Kasumi-1 (cell line): Measurements from ENCODE around the gene MMD2.

Experiments
- DNase-seq, 2 experiments: peaks; one replicate each; lab custom pipeline; 2025; lab: John Stamatoyannopoulos, UW

MMD2 gene

DNA sequence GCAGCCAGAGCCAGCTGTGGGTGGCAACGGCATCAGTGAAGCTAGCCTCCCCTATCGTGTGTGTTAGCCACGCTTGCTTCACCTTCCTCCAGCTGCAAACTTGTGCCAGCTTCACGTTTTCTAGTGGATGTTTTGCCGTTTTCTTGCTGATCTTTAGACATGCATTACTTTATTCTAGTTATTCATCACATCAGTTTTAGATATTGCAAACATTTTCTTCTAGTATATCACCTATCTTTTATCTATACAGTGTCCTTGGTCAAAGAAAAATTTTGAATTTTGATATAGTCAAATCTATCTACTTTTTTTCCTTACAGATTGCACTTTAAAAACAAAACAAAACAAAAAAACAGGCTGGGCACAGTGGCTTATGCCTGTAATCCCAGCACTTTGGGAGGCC lies 90.5 kb downstream of the MMD2 start:
- no peak for DNase-seq

DNA sequence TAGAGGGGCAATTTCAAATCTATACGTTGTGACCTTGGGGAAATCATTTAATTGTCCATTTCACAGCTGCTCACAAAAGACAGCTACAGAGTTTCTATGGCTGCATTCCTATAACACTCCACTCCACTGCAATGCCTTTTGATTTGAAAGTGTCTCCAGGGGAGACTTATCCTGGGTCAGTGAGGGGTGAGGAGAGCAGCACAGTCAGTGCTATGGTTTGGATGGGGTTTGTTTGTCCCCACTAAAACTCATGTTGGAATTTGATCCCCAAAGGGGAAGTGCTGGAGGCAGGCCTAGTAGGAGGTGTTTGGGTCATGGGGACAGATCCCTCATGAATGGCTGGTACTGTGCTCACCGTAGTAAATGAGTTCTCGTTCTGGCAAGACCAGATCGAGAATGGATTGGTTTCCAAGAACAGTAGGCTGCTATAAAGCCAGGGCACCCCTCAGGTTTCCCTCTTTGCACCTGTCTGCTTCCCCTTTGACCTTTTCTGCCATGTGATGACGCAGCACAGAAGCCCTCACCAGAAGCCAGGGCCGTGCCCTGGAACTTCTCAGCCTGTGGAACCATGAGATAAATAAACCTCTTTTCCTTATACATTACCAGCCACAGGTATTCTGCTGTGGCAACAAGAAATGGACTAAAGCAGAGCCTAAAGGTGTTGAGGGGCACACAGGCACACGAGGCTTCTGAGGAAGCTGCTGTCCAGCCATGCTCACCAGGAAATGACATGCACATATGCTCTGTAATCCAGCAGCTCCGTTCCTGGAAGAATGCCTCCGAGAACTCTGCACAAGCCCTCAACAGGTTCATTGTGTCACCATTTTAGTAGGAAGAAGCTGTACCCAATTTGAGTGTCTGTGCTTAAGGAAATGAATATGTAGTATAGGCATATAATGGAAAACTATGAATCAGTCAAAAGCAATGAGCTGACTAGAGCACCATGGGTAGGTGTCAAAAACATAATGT lies 92.2 kb downstream of the MMD2 start:
- DNase-seq: no peak

- no peak for DNase-seq
Observed at GRCh38 chr7:4862156-4862555, 96.8 kb downstream of the MMD2 start.

- no peak for DNase-seq
Observed at GRCh38 chr7:4861673-4862072, 97.3 kb downstream of the MMD2 start, which contains the start of gene PAPOLB. Gene PAPOLB (minus strand): TSS chr7:4862030. CDS start chr7:4861810, 220 bp downstream.

- no peak for DNase-seq
Observed at GRCh38 chr7:4861227-4861626, 97.8 kb downstream of the MMD2 start.

DNA sequence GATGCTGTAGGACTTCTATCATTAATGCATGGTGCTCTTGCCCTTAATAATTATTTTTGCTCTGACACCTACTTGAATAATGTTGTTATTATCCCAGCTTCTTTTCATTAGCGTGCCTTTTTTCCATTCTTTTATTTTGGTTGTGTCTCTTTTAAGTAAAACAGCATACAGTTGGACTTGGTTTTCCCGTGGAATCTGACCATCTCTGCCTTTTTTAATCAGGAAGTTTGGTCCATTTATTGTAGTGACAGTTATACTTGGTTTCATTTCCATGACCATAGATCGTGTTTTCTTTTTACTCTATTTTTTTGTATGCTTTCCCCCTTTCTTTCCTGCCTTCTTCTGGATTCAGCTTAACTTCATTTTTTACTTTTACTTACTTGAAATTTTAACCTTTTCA lies 101.8 kb downstream of the MMD2 start:
- no peak for DNase-seq

DNA sequence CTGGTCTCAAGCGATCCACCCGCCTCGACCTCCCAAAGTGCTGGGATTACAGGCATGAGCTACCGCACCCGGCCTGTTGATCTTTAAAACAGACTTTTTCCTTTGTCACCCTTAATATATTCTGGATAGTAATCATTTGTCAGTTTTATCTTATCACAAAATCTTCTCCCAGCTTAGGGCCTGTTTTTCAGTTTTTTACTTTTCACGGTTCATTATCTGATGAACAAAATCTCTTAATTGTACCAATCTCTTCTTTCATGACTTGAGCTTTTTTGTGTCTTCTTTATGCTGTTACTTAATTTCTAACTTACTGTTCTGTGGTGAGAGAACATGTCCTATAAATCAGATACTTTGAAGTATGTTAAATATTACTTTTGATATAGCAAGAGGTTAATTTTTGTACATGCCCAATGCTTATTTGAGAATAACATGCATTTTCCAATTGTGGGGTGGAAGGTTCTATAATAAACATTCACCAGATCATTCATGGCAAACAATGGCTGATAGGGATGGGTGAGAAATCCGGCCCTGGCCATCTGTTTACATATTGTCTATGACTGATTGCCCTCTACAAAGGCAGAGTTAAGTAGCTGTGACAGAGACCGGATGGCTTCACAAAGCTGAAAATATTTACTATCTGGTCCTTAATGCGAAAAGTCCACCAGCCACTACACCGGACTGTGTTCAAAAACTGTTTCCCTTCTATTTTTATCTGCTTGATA lies 102.5 kb downstream of the MMD2 start:
- DNase-seq: no peak
